NK-92 (cell line): ENCODE measurements around the gene PHETA1.

ENCODE experiments used
- DNase-seq: peaks from one replicate; lab custom pipeline; 2025; ENCODE audit not compliant: unreplicated experiment; lab: John Stamatoyannopoulos, UW

Gene PHETA1, protein sequence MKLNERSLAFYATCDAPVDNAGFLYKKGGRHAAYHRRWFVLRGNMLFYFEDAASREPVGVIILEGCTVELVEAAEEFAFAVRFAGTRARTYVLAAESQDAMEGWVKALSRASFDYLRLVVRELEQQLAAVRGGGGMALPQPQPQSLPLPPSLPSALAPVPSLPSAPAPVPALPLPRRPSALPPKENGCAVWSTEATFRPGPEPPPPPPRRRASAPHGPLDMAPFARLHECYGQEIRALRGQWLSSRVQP

DNA sequence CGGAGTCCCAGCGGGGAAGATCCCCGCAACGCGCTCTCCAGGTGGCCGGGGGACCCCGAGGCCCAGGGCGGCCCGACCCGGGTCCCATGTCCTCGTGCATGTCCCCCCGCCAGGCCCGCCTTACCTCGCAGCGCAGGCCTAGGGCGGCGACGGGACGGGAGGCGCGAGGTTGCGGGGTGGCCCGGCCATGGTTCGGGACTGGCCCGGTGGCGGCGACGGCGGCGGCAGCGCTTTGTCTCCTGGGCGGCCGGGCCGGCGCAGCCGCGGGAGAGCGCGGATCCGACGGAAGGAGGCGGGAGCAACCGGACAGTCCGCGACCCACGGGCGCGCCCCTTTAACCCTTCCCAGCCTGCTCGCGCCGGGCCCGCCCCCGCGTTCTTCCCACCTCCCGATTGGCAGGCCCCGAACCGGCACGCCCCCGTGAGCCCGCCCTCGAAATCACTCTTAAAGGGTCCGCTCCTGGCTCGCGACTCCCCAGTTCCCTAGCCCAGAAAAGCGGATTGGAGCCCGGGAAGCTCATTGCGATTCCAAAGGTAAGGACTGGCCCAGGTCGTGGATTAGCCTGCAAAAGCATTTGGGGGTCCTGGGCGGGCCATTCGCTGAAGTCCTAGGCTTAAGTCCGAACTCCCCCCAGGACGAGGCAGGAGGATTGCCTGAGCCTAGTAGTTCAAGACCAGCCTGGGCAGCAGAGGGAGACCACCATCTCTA is at the start of gene PHETA1:
PHETA1 (minus strand) TSS at position 308 of the 708 bp plus-strand sequence. CDS start 5,668 bp downstream, outside the sequence.
- no peak for DNase-seq

DNA sequence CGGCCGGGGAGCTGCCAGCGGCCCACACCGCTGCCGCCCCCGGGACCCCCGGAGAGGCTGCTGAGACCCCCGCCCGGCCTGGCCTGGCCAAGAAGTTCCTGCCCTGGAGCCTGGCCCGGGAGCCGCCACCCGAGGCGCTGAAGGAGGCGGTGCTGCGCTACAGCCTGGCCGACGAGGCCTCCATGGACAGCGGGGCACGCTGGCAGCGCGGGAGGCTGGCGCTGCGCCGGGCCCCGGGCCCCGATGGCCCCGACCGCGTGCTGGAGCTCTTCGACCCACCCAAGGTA is 49.6 kb upstream of the PHETA1 start:
- DNase-seq, result no peak

DNA sequence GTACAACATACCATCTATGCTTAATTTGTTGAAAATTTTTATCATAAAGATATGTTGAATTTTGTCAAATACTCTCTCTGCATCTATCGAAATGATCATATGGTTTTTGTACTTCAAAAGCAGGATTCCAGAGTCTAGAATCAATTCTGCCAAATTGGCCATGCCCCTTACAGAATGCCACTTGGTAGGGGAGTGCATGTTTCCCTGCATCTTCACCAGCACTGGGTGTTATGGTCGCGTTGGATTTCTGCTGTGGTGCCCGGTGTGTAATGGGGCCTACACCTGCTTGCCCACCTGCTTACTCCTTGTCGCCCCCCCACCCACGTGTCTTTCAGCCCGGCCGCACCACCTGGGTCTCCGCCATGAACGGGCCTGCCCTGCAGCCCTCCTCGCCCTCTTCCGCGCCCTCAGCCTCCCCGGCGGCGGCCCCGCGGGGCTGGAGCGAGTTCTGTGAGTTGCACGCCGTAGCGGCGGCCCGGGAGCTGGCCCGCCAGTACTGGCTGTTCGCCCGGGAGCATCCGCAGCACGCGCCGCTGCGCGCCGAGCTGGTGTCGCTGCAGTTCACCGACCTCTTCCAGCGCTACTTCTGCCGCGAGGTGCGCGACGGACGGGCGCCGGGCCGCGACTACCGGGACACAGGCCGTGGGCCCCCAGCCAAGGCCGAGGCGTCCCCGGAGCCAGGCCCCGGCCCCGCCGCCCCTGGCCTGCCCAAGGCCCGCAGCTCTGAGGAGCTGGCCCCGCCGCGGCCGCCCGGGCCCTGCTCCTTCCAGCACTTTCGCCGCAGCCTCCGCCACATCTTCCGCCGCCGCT is 49.1 kb upstream of the PHETA1 start:
- no peak for DNase-seq

DNA sequence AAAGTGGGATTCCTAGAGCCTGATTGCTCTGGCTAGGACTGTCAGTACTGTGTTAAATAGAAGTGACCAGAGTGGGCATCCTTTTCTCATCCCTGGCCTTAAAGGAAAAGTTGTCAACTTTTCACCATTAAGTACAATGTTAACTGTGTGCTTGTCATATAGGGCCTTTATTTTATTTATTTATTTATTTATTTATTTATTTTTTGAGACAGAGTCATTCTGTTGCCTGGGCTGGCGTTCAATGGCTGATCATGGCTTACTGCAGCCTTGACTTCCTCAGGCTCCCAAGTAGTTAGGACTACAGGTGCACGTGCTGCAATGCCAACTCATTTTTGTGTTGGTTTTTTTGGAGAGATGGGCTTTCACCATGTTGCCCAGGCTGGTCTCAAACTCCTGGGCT is 48.4 kb upstream of the PHETA1 start:
- no peak for DNase-seq

DNA sequence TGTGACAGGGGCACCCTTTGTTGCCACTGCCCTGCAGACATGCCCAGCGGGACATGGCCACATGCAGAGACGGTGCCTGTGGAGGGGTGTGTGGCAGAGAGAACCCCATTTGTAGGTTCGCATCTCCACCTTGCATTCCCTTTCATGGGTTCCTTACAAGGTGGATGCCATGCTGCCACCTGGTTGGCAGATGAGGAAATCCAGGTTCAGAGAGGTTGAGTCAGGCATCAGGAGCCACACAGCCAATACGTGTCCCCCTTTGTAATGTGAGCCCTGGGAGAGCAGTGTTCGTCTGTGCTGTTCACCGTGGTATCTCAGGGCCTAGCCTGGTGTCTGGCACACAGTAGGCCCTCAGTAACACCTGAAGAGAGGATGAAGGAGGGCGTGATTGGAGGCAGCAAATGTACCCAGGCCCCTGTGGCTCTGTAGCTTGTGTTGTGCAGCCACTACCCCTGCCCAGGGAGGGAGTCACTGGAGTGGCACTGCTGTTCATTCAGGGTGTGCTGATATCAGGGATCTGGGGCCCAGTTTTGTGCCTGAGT is 45.9 kb upstream of the PHETA1 start:
- DNase-seq, result no peak

DNA sequence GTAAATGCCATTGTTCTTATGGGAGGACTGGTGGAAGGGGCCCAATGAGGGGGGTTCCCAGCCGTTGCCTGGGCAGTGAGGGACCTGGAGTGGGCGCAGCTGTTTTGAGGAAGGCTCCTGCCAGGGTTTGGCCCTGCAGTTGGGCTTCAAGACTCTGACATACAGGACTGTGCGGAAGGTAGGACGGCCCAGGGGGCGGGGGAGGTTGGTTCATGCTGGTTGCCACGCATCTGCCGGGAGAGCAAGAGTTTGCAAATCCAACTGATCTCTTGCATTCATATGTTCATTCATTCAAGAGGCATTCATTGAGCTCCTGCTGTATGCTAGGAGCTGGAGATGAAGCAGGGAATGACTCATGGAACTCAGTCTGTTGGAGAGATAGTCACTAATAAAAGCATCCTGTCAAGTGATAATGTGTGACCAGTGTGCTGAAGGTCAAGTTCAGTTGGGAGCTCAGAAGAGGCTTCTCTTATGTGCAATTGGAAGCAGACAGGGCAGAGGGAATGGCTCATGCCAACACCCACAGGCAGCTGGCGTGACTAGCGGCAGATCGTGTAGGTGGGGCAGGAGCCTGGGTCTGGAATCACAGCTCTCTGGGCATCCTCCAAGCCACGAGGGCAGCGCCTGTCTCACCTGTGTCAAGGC is 44.7 kb upstream of the PHETA1 start:
- DNase-seq, result no peak

DNA sequence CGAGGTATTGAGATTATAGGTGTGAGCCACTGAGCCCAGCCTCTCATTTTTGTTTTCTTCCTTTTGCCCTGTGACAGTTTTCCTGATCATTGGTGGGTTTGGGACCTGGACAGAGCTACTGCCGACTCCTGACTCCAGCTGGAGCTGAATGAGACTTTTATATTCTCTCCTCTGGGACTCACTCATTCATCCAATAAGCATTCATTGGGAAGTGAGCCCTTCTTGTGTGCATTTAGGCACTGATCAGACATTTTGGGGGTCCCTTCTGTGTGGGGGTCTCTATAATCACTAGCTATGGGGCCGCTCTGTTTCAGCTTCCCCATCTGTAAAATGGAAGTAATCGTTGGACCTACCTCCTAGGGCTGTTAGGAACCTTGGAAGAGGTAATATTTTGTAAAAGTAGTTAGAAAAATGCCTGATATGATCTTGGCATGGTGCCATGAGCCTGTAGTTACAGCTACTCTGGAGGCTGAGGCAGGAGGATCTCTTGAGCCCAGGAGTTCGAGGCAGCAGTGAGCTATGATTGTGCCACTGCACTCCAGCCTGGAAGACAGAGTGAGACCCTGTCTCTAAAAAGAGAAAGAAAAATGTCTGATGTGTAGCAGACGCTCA is 44.0 kb upstream of the PHETA1 start:
- DNase-seq, result no peak

DNA sequence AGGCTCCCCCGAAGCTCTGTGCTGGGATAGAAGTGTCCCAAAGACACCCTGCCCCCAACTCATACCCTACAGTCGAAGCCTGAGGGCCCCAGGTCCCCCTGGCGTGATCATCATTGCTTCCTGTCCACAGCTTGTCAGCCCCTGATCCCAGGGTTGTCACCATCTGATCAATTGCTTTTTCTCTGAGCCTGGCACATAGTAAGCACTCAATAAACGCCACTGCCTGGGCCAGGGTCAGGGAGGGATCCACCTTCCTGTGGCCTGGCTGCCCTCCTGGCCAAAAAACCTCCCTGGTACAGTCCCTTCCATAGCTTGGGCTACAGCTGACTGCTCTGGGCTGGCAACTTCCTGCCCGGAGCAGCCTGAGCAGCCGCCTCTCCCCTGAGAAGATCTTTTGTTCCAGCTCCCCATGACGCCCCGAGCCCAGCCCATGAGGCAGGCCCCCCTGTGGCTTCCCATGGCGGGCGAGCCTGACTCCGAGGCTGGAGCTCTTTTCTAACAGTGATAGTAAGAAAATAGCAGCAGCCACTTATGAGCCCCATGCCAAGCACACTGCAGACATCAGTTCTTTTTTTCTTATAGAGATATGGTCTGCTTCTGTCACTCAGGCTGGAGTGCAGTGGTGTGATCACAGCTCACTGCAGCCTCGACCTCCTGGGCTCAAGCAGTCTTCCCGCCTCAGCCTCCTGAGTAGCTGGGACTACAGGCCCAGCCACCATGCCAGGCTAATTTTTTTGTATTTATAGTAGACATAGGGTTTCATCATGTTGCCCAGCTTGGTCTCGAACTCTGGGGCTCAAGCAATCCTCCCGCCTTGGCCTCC is 43.3 kb upstream of the PHETA1 start:
- no peak for DNase-seq

DNA sequence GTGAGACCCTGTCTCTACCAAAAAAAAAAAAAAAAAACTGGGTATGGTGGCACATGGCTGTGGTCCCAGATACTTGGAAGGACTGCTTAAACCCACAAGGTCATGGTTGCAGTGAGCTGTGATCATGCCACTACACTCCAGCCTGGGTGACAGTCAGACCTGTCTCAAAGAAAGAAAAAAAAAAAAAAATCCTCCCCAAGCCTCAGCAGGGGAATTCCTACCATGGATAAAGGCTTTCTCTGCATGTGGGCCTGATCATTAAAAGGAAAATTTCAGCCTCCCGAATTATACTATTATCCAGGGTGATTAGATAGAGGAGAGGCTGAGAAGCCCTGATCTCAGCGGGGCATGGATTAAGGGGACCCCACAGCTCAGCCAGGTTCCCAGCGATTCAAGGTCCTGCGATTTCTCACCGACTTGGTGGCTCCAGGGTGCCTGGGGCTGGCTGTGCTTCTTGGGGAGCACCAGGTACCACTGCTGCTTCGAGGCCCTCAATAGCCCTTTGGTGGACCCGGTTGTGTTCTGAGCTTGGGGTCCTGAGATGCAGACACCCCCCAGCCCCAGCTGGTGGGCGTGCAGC is 42.4 kb upstream of the PHETA1 start:
- DNase-seq, result no peak

DNA sequence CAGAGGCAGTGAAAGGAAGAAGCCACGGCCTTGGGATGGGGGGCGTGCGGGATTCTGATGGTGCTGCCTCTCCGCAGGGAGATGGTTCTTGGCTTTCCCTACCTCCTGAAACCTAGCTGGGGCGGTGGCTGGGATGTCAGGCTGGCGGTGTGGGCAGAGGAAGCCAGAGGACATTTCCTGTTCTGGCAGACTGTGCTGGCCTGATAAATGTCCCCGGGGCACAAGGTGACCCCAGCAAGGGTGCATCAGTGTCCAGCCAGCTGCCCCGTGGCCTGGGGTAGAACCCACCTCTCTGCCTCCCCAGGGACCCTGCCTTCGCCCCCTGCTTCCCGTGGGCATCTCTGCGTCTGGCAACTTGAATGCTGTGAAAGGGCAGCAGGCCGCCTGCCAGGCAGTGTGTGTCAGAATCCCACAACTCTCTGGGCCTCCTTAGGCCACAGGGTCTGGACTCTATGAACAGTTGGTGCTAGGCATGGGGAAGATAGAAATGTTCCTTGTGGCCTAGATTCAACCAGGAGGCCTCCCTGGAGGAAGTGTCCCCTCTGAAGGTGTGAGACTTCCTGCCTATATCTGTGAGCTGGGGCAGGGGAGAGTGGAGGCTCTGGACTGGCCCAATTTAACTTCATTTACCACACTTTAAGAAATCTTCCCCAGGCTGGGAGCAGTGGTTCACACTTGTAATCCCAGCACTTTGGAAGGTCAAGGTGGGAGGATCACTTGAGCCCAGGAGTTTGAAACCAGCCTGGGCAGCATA is 41.7 kb upstream of the PHETA1 start:
- DNase-seq, result no peak

DNA sequence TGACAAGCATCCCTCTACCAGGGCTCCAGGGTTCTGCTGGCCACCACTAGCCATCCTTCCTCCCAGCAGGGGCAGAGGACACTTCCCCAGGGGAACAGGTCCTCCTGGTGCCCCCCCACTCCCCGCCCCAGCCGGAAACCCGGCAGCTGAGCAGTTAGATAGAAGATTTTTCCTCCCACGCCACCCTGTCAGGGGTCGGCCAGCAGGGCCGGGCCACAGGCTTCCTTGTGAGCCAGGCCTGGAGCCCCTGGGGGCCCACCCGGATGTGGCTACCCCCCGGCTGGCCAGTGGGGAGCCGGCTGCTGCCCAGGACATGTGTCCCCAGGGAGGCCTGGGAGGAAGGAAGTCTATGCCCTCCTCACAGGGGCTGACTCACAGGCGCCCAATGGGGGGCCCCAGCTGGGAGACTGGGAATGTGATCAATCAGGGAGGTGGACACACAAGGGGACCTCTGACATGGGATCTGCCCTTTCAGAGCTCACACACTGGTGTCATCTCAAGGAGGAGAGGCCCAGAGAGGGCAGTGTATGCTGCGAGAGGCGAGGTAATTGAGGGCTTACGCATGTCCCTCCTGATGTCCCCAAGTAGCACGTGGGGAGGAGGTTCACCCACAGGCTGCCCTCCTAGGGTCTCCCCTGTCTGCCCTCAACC is 41.0 kb upstream of the PHETA1 start:
- no peak for DNase-seq

DNA sequence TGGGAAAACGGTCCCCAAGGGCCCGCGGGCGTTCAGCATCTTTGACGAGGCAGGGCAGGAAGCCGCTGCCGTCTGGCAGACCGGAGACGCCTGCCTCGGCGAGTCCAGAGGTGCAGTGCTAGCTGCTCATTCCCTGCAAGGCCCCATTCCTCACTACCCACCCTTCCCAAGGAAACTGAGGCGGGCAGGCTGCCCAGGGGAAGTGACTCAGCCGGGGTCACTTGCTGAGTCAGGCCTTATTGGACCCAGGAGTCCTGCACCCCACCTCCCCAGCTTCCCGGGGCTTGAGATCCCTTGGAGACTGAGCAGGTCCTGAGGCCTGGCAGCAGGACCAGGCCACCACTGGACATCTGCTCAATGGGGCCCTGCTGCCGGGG is 40.5 kb upstream of the PHETA1 start:
- DNase-seq, result no peak

DNA sequence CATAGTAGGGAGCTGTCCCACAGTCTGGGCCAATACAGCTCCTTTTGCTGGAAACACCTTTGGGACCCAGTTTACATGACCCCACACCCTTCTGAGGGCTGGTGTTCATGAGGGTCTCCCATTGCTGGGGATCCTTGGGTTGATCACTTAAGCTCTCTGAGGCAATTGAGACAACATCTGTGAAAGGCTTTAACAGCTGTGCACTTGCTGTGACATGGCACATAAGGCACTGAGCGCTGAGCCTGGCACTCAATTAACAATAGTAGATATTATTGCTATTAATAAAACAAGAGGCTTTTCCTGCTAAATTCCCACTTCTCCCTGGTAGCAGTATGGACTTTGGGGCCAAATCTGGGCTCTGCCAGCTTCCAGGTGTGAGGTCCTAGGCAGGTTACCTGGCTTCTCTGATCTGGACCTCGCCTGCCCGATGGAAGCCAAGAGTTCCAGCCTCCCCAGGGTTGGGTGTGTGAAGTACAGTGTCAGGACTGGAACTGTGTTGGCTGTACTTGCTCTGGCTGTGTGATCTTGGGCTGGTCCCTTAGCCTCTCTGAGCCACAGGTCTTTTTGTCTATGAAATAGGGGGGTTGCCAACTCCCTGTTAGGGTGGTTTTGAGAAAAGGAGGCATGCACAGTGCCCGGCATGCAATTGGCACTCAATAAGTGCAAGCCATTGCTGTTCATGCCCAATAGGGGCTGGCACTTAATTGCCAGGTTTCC is 39.9 kb upstream of the PHETA1 start:
- DNase-seq, result no peak

DNA sequence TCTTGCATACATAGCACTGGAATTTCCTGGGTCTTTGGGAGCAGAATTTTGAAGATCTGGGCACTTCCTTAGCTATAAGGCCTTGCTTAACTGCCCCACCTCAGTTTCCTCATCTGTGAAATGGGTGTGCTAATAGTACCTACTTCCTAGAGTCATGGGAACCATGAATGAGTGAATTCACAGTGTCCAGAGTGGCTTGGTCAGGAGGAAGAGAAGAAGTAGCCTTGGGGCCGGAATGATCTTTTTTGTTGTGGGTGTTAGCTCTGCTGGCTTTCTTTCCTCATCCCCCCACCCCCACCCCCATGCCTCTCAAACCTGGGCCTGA is 39.2 kb upstream of the PHETA1 start:
- no peak for DNase-seq

DNA sequence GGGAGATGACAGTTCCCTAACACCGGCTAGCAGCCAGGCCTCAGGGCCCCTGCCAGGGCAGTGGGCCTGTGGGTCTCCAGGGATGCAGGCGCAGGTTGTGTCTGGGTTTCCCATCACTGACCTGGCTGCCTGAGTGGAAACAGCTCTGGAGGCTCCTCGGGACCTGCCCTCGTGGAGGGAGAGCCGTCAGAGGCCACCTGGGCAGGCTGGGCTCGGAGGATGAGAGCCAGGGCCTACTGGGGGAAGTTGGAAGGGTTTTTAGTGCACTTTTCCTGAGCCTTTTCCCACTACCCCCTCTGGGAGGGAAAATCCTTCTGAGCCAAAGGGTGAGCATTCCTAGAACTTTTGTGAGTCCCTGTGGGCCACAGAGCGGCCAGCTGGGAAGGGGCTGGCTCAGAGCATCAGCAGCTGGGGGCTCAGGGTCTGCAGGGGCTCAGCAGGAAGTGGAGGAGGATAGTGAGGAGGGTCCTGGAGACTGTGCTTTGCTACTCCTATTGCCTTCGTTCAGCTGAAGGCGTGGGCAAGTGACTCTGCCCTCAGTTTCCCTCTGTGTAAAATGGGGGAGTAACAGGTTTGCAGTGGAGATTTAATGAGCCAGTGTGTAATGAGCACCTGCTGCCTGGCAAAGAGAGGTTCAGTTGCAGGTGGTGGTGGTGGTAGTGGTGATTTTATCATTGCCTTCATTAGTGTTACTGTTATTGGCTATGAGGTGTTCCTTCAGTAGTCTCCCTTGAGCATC is 38.7 kb upstream of the PHETA1 start:
- DNase-seq, result no peak

DNA sequence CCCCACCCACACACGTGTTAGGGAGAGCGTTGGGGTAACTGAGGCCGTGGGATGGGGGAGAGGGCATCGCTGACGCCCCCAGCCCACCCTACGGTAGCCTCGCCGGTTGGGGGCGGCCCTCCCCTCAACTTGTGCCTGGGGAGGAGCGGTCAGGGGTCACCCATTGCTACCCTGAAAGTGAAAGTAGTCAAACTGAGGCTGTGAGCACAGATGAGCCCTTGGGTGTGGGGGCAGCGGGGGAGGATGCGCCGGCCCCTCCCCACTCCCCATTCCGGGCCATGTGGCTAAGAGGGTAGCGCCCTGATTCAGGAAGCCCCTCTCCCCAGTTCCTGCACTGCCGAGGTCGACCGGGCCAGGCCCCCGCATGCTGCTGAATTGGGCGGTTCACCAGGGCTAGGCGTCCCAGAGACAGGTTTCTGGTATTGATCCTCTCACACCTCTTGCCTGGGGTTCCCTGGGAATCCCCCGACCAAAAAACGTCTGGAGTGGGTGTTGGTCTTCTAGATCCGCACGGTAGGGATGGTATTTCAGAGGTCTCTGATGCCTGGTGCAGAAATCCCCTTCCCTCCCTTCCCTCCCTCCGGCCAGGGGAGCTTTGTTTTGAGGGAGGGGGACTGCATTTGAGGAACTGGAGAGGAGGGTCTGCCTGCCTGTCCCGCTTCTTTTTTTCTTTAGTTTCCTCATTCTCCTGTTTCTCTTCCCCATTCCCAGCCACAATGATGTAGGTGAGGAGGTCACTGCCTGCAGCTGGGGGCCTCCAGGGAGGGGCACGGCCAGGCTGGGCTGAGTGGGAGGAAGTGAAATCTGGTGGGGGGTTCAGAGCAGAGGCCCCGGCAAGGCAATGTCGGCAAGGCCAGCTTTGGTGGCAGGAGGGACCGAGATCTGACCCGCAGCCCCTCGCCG is 37.8 kb upstream of the PHETA1 start:
- no peak for DNase-seq
